HG03064 (cell line): ENCODE measurements around the gene FURIN.
"Not testable (repeated sequence)": the region's sequence is repeated elsewhere in the genome, so short reads cannot be mapped to it uniquely, and the experiment has no call there.

Source experiments
- ATAC-seq: cut with Tn5 transposase; IDR thresholded peaks from one replicate; pipeline ENCODE4 v1.9.1; 2021; ENCODE audit warnings: low read depth; ENCODE audit not compliant: unreplicated experiment

The FURIN gene

DNA sequence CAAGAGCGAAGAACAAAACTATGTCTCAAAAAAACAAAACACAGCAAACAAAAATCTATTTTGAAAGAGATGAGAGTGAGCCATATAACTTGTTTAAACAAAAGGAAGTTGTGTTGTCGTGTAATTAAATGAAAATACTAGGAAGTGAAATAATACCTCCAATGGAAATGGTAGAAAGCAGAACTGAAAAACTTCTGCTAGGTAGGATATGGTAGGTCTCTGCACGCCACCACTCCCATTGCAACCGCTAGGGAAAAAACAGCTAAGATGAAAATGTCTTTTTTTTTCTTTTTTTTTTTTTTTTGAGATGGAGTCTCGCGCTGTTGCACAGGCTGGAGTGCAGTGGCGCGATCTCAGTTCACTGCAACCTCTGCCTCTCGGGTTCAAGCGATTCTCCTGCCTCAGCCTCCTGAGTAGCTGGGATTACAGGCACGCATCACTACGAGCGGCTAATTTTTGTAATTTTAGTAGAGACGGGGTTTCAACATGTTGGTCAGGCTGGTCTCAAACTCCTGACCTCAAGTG, 28.8 kb downstream of the FURIN start:
- ATAC-seq: not testable (repeated sequence)

DNA sequence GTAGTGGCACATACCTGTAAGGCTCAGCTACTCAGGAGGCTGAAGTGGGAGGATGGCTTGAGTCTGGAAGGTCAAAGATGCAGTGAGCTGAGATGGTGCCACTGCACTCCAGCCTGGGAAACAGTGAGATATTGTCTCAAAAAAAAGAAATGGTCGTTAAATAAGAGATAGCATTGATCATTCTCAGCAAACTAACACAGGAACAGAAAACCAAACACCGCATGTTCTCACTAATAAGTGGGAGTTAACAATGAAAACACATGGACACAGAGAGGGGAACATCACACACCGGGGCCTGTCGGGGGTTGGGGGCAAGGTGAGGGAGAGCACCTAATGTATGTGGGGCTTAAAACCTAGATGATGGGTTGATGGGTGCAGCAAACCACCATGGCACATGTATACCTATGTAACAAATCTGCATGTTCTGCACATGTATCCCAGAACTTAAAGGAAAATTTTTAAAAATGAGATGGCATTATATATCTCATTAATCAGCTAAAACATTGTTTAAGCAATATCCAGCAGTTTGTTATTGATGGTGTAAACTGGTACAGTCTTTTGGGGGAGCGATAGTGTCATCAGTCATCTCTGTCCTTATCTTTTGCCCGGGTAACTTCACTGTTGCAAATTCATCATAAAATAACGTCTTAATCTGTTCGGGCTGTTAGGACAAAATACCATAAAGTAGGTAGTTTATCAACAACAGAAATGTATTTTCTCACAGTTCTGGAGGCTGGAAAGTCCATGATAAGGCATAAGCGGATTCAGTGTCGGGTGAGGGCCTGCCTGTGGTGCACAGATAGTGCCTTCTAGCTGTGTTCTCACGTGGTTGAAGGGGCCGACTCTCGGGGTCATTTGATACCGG, 33.0 kb downstream of the FURIN start:
- ATAC-seq: no peak

- ATAC-seq: peak; percentile 72
Observed at GRCh38 chr15:90902040-90902839, 33.9 kb downstream of the FURIN start.

DNA sequence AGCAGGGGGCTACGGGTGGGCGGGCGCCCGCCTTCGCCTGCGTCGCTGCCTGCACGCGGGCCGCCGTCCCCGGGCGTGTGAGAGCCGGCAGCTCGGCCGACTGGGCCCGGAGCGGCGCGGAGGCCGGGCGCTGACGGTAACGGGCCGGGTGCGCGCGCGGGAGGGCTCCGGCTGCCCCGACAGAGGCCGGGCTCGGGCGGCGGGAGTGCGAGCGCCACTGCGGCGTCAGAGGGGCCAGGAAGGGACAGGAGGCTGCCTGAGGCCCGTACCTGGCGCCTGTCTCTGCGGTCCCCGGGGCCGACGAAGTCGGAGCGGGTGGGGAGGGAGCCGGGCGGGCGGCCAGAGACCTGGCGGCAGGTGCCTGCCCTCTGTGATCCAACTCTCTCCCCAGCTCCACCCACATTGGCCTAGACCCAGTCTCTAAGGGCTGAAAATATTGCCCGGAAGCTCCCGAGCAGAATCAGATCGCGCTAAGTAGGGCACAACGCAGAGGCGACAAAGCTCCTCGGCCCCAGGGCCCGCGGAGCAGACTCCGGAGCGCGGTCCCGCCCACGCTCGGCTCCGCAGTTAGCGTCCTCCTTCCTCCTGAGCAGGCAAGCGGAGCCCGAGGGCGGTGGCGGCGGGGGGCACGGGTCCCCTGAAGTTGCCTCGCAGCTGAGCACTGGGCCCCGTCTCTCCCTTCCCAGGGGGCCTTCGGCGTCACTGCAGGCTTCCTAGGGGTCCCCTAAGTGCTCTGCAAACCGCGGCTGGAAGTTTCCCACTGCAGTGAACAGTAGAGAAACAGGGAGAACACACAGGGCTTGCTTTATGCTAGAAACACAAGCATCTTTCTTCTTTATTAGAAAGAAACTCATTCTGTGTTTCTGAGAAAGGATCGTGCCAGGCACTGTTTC, 34.7 kb downstream of the FURIN start, which contains the start of gene MAN2A2:
TSS of gene MAN2A2 (plus strand) at position 463 of the 893 bp plus-strand sequence. CDS start 906 bp downstream, outside the sequence.
- ATAC-seq: peak; percentile 52

DNA sequence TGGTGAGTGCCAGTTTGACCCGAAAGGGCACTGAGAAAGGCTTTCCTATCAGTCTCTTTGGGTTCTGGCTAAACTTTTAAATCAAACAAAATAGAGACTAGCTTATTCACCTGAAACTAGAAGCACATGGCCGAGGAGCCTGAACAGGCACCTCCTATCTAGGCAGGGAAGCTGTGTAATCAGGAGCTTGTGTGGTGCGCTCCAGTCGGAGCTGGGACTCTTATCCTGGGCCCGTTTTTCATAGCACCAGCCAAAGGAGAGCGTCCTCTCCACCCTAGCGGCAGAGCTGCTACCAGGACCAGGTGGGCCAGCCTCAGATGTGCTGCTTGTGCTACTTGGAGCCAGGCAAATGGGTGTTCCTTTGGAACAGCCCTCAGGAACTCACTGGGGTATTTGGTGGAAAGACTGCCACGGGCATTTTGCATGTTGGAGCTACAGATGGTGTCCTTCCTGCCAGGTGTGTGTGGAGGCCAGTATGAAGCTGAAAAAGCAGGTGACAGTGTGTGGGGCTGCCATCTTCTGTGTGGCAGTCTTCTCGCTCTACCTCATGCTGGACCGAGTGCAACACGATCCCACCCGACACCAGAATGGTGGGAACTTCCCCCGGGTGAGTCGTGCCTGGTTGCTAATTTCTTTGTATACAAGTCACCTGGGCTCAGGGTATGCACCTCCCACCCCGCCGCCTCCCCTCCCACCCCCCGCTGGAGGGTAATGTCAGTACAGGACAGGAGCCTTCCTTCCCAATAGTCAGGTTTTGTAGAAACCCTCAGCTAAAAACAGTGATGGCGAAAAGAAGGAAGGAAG, 35.5 kb downstream of the FURIN start:
- no peak for ATAC-seq

- ATAC-seq: no peak
Observed at GRCh38 chr15:90904746-90905145, 36.4 kb downstream of the FURIN start.

GRCh38 chr15:90905306-90906180, 37.2 kb downstream of the FURIN start:
- ATAC-seq: no peak

- no peak for ATAC-seq
Observed at GRCh38 chr15:90906181-90906849, 37.9 kb downstream of the FURIN start.

- no peak for ATAC-seq
Observed at GRCh38 chr15:90907051-90907660, 38.8 kb downstream of the FURIN start.

DNA sequence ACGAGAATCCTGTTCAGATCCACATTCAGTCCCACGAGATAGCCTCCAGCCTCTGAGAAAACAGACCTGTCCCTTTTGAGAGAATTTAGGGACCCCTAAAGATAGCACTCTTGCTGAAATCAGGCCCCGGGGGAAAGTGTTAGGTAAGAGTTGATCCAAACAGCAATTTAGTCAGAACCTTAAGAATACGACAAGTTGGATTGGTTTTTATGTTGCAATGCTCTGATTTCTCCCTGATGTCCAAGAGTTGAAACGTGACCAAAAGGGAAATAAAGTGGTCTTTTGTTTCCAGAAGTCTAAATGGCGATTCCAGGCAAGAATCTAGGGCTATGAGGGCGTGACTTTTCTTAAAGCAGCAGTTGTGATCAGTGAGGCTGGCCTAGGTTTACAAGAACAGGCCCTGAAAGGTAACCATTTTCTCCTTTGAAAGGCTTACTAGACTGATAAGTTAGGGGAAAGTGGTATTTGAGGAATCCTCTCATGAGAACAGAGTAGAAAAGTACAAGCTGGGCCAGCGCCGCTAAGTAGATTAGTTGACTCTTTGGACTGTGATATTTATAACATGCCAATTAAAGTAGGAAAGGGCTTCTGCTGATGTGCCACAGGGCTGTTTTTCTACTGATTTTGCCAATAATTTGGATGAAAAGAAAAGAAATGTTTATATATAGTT, 39.6 kb downstream of the FURIN start:
- no peak for ATAC-seq

- not testable (repeated sequence) for ATAC-seq
Observed at GRCh38 chr15:90909449-90909848, 41.1 kb downstream of the FURIN start.

DNA sequence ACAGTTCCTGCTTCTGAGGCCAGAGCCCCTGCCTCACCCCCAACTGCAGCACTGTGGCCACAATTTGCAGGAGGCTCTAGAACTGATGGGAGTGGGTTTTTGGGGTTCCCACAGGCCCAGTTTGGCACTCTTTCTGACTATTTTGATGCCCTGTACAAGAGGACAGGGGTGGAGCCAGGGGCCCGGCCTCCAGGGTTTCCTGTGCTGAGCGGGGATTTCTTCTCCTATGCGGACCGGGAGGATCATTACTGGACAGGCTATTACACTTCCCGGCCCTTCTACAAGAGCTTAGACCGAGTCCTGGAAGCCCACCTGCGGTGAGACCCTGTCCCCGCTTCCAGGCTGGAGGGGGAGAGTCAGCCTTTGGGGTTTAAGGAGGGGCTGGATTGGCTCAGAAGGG, 41.6 kb downstream of the FURIN start:
- ATAC-seq: no peak

GRCh38 chr15:90910441-90911301, 42.3 kb downstream of the FURIN start:
- ATAC-seq: no peak

- ATAC-seq: no peak
Observed at GRCh38 chr15:90911302-90911623, 42.9 kb downstream of the FURIN start.

DNA sequence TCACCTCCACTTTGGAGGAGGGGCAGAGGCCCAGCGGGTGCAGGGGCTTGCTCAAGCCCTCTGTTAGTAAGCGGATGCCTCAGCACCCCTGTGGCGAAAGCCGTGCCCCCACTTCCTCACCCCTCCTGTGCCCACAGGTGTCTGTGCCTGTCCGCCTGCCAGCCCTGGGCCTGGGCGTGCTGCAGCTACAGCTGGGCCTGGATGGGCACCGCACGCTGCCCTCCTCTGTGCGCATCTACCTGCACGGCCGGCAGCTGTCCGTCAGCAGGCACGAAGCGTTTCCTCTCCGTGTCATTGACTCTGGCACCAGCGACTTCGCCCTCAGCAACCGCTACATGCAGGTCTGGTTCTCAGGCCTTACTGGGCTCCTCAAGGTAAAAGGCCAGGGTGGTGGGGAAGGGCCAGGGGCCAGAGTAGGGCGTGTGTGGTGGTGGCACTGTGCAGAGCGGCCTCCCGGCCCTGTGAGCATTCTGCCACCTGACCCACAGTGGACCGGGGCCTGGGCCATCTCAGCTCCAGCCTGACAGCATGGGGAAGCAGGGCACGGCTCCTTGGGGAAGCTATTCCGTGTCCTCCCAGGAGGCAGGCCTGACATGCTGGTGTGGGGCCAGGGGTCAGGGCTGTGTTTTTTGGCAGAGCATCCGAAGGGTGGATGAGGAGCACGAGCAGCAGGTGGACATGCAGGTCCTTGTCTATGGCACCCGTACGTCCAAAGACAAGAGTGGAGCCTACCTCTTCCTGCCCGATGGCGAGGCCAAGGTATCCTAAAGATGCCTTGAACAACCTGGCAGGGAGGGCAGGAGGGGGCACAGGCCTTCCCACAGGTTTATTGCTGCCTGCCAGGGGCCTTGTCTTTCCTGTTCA, 43.8 kb downstream of the FURIN start:
- ATAC-seq: no peak

- no peak for ATAC-seq
Observed at GRCh38 chr15:90912770-90913075, 44.3 kb downstream of the FURIN start.
